GM19239 (cell line): ENCODE data around the gene TOM1L2.

Experiments used
- DNase-seq: peaks from one replicate; pipeline ENCODE4 v3.0.0; 2011; ENCODE audit warnings: low spot score; ENCODE audit not compliant: insufficient read length
- FAIRE-seq: peaks from 2 replicates; lab custom pipeline; 2011; peaks lifted over from hg19 to GRCh38; lab: Jason Lieb, UNC

TOM1L2 gene

DNA sequence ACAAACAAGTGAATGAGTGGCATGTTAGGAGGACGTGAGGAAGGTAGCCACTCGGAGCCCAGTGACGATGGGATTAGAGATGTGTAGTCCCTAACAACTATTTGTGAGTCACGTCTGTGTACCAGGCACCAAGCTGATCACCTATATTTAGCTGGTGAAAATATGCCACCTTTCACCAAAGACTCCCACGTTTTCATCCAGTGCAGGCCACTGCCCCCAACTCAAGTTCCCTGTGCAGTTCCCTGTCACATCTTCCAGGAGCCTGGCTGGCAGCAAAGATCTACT is 67.2 kb downstream of the TOM1L2 start:
- DNase-seq (no peak), FAIRE-seq (no peak)

DNA sequence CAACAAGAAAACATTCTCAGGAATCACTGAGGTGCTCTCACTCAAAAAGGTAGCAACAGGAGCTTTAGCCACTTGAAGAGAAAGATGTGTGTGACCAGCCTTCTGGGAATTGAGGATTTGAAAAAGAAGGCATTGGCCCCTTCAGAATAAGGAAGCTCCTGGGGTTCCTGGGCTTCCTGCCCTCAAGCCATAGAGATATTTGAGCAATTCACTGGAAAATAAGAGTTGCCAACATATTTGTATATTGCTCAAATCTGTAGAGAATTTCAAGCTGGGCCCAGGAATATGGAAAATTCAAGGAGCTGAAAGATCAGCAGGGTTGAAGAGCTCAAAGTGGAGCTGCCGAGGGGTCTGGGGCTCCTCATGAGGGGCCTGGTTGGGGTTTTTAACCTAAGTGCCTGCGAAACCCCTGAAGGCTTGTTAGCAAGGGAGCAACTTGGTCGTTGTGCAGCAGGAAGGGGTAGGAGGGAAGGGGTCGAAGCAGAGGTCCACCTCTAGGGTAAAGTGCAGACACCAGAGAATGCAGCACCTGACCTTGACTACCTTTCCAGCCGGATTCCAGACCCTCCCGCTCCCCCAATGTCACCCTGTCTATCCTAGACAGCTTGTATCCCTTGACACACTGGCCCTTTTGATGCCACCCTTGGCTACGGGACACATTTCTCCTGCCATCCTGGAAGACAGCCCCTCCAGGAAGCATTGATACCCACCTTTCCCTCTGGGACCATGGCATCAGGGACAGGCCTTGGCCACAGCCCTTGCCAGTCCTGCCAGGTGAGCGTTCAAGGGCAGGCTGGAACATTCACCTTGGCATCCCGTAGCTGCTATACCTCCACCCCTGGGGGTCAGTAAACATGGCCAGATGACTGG is 67.8 kb downstream of the TOM1L2 start:
- FAIRE-seq (no peak), DNase-seq (no peak)

DNA sequence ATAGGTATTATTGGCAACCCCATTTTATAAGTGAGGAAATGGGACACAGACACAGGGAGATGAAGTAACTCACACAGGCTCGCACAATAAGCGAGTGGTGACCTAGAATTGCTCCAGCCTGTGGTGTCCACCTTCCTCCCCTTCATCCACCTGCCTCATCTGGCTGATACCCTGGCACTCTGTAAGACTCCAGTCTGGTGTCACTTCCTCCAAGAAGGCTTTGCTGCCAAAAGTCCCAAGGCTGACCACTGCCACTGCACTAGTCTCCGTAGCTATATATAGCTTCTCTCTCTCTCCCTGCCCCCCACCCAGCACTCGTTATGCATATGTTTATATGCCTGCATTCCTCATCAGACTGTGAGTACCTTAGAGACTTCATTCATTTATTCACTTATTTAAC is 69.3 kb downstream of the TOM1L2 start:
- DNase-seq = no peak
- no peak for FAIRE-seq

DNA sequence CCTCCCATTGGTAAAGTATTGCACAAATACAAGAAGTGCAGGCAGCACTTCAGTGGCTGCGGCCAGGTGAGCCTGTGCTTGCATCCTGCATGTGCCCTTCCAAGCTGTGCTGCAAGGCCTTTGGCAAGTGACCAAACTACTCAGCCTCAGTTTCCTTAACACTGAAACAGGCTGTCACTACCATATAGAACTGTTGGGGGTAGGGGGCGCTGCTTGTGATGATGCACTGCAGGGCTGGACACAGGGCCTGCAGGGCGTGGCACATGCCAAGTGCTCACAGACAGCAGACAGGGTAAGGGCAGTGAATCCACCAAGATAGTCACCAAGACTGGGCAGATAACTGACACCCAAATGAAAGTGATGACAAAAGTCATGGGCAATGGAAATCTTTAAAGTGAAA is 69.8 kb downstream of the TOM1L2 start:
- FAIRE-seq (no peak), DNase-seq (no peak)

DNA sequence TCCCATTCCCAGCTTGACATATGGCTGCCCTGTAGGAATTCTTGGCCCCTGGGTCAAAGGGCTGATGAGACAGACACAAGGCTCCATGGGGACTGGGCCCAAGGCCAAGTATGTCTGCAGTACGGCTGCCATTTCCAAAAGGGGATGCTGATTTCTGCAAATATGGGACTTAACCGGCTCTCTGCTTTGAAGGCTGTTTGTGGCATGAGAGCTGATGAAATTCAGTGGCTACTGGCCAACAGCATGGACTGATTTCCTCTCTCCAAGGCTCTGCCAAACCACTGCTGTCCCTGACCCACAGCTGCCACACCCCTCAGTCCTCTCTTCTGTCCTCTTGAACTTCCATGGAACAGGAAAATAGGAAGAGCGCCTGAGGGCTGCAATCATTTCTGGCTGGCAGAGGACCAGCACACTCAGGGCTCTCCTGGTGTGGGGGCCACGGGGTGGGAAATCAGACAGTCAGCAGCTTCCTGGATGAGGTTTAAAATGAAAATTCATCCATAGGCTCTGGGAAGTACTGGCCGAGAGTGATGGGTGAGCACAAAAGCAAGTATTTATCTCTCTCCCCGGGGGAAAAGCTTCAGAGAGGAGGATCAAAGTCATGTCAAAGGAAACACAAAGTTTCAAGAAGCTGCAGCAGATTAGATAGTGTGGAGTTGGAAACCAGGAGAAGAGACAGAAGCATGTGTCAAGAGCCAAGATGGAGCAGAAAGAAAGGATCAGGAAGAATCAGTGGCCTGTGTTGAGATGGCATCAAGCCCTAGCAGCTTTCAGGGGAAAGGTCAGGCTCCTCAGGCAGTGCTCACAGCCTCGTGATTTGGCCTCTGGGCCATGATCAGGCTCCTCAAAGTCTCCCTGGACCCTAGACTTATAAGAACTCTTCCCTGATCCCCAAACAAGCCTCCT is 71.3 kb downstream of the TOM1L2 start:
- FAIRE-seq (no peak), DNase-seq (no peak)

DNA sequence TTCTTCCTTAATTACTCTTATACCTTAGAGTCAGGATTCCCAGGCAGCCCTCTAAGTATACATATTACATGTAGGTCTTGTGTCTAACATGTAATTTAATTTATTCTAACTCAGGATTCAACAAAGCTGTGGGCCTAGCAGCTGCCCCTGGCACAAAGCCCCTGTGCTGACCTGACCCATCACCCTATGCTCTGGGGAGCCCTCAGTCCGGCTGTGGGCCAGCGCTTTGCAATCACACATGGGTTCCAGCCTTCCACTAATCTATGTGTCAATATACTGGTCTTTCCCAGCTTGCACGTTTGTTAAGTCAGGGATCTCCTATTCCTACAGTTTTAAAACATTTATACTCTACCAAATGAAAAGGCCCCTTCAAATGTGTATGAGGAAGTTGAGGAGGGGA is 72.7 kb downstream of the TOM1L2 start:
- DNase-seq (no peak), FAIRE-seq (no peak)

DNA sequence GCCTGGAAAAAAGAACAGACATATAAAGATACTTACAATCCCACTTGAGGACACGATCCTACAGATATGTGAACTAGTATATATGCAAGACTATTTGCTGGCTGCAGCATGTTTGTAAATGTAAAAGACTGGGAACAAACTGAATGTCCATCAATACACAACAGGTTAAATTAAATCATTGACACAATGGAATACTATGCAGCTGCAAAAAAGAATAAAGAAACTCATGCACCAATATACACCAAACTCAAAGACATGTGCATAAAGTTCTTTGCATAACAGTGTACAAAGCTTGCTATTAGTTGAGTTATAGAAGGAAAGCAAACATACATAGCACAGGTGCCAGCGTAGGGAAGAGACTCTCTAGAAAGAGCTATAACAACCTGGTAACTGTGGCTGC is 73.5 kb downstream of the TOM1L2 start:
- DNase-seq (no peak), FAIRE-seq (no peak)

DNA sequence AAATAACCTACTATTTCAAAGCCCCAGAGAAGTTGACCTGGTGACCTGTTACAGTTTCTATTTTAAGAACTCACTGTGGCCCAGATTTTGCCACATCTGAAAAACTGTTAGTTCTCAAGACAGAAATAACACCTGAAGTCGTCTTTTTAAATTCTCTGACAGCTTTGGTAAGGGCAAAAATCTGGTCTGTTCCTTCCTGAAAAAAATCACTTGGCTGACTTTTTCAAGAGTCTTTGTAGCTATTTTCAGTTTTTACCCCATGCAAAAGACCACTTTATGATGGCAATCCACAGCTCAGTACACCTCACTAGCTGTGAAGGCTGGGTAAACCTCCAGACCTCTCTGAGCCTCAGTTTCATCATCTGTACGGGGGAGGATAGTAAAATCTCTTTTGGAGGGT is 74.8 kb downstream of the TOM1L2 start:
- DNase-seq = peak; percentile 50
- FAIRE-seq = peak; percentile 98

DNA sequence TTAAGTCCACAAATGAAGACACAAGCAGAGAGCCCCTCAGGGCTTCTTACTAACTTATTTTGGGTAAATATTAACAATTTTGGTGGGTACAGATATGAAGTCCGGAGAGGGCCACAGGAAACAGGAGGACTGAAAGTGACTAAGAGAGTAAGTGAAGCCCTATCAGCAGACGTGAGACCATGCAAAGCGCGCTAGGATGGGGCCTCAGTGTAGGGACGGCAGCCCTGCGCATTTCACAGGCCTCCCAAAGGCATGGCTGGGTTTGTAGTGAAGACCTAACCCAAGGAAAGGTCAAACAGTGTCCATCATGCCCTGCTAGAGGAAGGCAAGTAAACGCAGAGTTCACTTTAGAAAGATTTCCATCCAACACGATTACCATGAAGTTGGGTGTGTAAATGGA is 75.5 kb downstream of the TOM1L2 start:
- no peak for DNase-seq
- FAIRE-seq = no peak

DNA sequence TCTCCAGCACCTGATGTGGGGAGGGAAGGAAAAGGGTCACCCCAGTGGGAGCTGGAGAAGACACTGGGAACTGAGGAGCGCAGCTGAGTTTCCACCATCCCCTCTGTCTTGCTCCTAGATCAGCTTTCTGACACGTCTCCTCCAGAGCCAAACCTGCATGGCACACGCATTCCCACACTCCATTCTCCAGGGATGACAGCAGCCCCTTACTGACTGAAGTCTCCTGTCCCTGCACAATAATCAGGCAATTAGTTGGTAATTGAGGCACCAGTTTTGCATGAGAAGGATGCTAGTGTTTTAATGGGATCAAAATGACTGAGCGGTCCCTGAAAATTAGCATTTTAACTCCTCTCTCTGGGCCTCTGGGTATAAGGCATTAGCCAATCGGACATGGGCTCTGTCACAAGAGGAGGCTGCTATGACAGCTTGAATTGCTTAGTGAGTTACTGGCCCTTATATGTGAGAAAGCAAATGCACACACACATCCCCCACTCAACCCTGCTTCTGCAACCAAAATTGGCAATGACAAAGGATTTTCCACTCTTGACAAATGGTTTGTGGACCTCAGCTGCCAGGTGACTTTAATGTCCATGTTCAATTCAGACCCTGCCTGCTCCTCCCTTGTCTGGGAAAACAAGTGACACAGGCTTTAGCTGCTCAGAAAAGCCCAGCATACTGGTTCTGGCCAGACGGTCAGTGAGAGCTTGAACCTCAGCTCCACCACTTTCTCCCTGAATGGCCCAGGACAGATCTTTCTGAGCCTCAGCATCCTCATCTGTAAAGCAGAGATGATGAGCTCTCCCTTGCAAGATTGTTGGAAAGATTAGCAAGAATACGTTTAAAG is 78.2 kb downstream of the TOM1L2 start:
- FAIRE-seq = no peak
- DNase-seq = no peak

DNA sequence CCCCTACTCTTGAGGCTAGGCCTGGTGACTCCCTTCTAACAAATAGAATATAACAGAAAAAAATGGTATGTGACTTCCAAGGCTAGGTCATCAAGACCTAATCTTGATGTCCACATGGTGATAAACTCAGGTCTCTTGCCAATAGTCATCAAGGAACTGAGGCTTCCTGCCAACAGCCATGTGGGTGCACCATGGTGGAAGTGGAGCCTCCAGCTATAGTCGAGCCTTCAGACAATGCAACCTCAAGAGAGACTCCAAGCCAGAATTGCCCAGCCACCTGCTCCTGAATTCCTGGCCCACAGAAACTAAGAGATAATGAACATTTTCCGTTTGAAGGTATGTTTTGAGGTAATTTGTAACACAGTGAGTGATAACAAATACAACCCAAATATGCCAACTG is 79.5 kb downstream of the TOM1L2 start:
- FAIRE-seq (no peak), DNase-seq (no peak)

DNA sequence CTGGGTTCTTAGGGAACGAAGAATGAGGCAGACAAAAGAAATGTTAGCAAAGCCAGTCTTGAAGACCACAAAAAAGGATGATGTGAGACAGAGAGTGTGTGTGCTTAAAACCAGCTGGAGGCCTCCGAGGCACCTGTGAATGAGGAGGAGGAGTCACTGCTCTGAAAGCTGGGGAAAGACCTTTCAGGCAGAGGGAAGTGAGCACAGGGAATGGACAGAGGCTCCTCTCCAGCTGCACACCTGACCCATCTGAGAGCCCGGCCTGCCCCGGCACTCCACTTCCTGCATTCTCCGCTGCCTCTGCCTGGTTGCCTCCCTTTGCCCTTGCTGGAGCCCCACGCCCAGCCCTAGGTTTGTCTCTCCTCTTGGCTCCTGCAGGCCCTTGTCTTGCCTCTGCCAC is 80.2 kb downstream of the TOM1L2 start:
- DNase-seq (no peak), FAIRE-seq (no peak)

DNA sequence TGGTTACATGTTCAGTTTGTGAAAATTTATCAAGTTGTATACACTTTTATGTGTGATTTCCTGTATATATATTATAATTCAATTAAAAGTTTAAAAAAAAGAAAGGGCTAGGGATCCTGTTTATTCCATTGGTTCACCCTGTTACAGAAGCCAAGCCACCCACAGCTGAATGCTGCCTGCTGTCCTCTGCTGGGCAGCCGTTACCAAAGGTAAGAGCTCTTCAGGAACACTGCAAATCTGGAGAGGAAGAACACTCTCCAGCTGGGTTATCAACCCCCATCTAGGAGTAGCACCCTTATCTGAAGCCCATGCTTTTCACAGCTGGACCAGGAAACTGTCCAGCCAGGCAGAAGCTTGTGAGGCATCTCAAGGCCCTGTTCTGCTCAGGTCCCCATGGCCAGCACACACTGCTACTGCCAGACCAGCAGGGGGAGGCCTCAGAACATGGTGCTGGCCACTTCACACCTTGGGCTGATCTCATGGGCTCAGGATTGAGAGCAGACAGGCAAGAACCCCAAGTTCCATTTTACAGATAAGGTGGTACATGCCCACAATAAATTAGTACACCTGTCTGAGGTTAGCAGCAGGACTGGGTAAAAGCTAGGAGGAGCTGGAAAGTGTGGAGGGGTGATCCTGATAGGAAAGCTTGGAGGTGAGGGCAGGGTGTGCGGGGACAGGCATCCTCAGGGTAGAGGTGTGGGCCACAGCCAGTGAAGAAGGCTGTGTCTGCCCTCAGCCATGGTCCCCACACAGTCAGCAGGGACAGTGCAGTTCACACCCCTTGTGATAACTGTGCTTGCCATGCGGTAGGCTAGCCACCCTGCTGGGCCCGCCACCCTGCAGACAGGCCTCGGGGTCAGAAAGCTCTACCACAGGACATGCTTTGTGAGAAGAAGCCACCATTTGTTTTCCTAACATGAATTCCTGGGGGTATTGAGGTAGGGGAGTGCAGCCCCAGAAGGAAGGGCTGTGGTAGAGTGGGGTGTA is 81.1 kb downstream of the TOM1L2 start:
- FAIRE-seq (peak; percentile 63), DNase-seq (peak; percentile 63)

DNA sequence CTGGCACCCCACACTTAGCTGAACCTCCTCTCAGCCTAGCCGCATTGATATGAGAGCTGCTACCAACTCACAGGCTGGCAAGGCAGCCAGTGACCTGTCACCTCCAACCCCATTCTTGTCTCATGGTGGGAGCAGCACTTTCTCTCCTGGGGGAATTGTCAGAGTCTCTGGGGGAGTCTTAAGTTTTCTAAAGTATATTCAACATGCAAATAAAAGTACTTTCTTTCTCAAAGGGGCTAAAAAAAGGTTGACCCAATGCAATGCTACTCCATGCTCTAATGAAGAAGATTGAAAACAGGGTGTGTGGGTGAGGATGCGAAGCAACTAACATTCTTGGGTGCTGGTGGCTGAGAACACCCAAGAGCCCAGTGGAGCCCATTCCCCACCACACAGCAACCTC is 82.3 kb downstream of the TOM1L2 start:
- DNase-seq (no peak), FAIRE-seq (no peak)

DNA sequence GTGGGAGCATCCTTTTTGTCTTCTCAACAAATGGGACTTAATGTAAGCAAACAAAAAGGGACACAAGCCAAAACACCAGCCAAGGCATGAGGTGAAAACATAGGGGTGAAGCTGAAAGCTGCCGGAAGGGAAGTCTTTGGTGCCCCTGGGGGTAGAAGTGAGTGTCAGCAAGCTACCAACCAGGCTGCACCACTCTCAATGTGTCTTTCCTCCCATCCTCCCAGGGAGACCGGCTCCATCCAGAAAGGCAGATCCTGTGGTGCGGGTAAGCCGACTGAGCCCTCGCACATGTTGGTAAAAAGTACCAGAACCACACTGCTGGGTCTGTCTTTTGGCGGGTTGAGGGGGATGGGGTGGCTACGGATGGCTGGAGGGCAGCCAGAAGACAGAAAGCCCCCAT is 83.4 kb downstream of the TOM1L2 start:
- FAIRE-seq = no peak
- DNase-seq = no peak

DNA sequence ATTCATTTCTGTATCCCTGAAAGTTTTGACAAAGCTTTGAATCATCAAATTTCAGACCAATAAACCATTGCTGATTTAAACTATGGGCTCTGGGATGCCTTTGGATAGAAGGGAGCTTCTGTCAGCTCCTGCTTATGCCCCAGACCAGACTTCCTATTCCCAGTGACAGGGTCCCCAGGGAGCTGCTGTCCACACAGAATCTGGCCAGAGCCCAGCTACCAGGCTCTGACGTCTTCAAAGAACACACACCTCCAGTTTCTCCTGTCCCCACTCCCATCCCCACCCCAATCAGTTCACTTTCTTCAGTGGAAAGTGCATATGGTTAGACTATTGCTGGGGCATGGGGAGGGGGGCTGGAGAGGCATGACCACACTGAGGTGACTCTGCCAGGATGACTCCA is 83.8 kb downstream of the TOM1L2 start:
- FAIRE-seq (no peak), DNase-seq (no peak)

DNA sequence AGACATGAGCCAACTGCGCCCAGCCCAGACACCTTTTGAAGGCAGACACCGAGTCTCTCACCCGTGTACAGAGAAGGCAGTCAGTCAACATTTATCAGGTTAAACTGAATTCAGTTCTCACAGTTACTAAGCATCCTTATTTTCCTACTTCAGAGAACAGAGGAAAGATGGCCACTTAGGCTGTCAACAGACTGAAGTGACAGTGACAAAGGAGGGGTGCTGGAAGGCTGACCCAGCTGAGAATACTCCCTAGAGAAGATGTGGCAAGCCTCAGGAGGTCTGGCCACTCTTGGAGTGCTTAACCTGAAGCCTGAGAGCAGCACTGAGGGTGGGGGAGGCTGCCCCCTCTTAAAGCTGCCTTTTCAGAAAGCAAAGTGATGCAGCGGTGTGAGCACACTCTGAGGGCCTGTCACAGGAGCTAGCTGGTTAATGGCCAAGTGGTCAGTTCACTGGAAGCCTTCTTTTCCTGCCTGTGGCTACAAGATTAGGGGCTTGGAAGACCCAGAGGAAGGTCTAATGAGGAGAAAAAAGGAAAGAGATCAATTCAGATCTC is 84.4 kb downstream of the TOM1L2 start:
- DNase-seq = no peak
- no peak for FAIRE-seq

DNA sequence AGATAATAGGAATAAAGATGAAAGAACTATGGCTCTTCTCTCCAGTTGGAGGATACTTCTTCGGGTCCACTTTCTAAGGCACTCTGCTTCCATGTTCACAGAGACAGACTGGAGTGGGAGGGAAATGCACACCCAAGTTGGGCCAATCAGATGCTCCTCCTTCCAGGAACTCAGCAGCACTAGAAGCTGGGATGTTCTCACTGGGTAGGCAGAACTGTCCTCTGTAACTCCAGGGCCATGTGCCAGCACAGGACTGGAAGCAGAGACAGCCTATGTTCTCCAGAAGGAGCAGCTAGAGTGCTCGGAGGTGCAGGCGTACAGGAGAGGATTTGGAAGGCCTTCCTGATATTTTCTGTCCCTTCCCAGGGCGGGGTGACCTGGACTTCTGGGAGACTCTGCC is 85.5 kb downstream of the TOM1L2 start:
- FAIRE-seq (no peak), DNase-seq (no peak)

DNA sequence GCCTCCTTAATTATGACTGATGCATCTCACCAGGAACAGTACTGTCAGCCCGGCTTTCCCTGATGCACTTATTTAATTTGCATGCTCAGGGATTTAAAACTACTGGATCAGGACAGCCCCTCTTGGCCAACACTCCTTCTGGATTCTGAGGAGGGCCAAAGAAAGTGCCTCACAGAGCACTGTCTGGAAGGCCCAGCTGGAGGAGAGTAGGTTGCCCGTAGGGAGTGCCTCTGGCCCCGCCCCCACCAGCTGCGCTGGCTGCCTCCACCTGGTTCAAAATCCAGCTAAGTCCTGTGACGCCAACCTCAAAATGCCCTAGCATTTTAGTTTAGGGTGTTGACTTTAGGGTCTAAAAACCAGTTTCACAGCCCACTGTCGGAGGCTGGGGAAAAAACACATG is 86.0 kb downstream of the TOM1L2 start:
- no peak for DNase-seq

More for the DNA sequence above, 86.0 kb downstream of the TOM1L2 start:
- no peak for FAIRE-seq
